LNCaP clone FGC (cell line): ENCODE data around the gene USE1.

Experiments used
- DNase-seq: peaks from one replicate; pipeline ENCODE4 v3.0.0-alpha.2; 2011; ENCODE audit warnings: low read depth
- H3K4me3 ChIP-seq: 2 replicates; pipeline ENCODE4 v1.5.1; 2011; ENCODE audit warnings: mild to moderate bottlenecking, low read depth, low read length, control low read depth
- CTCF ChIP-seq: IDR thresholded peaks from 2 replicates; pipeline ENCODE4 v1.5.1; 2012; ENCODE audit warnings: mild to moderate bottlenecking; ENCODE audit not compliant: control insufficient read depth, insufficient read depth; ENCODE audit errors: extremely low read depth

USE1 gene

GRCh38 chr19:17194608-17195007 is 20.5 kb upstream of the USE1 start:
- DNase-seq = no peak
- no peak overlapping the region for H3K4me3 ChIP-seq
- TF ChIP-seq CTCF = no peak

DNA sequence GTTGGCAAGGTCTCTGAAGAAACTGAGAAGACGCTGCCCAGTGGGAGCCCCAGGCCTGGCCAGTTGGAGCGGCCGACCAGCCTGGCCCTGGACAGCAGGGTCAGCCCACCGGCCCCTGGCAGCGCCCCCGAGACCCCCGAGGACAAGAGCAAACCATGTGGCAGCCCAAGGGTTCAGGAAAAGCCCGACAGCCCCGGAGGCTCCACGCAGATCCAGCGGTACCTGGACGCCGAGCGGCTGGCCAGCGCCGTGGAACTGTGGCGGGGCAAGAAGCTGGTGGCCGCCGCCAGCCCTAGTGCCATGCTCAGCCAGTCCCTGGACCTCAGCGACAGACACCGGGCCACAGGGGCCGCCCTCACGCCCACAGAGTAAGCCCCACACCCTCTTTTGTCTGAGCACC is 20.1 kb upstream of the USE1 start:
- no peak overlapping the region for H3K4me3 ChIP-seq
- TF ChIP-seq CTCF = no peak
- no peak for DNase-seq

DNA sequence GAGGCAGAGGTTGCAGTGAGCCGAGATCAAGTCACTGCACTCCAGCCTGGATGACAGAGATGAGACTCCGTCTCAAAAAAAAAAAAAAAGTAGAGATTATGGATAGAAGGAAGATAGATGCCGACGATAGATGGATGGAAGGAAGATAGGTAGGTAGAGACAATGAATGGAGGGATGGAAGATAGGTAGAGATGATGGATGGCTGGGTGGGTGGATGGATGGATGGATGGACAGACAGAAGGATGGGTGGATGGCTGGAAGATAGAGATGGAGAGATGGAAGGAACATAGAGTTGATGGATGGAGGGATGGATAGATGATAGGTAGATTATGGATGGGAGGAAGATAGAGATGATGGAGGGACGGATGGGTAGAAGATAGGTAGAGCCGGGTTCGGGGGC is 18.5 kb upstream of the USE1 start:
- H3K4me3 ChIP-seq = no peak overlapping the region
- DNase-seq = no peak
- TF ChIP-seq CTCF = no peak

DNA sequence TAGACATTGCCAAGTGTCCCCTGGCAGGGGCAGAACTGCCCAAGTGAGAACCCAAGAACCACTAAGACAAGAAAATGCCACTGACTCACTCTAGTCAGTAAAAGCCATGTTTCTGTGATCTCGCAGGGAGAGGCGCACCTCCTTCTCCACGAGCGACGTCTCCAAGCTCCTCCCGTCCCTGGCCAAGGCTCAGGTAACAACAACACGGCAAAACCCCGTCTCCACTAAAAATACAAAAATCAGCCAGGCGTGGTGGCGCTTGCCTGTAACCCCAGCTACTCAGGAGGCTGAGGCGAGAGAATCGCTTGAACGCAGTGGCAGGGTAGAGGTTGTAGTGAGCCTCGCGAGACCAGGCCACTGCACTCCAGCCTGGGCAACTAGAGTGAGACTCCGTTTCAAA is 17.5 kb upstream of the USE1 start:
- no peak overlapping the region for H3K4me3 ChIP-seq
- no peak for TF ChIP-seq CTCF
- DNase-seq = no peak

GRCh38 chr19:17200408-17201079 is 14.6 kb upstream of the USE1 start:
- no peak for TF ChIP-seq CTCF
- H3K4me3 ChIP-seq = no peak overlapping the region
- no peak for DNase-seq

DNA sequence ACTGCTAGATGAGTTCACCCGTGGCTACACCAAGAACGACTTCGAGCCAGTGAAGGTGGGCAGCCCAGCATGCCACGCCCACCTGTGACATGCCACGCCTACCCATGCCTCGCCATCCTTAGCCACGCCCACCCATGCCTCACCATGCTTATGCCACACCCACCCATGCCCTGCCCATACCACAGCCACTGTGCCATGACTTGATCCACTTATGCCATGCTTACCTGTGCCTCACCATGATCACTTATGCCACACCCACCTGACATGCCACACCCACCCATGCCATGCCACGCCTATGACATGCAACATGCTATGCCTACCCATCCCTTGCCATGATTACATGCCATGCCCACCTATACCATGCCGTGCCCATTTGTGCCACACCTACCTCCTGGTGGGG is 12.9 kb upstream of the USE1 start:
- TF ChIP-seq CTCF = no peak
- no peak overlapping the region for H3K4me3 ChIP-seq
- no peak for DNase-seq

- no peak for TF ChIP-seq CTCF
- DNase-seq = no peak
- H3K4me3 ChIP-seq = no peak overlapping the region
Measured at GRCh38 chr19:17202713-17203112, 12.4 kb upstream of the USE1 start.
